ENCODE measurements around the gene CABP1.

Gene CABP1

GRCh38 chr12:120652656-120653435 is 12.4 kb downstream of the CABP1 start:
- no peak overlapping the region for H3K4me3 ChIP-seq (ENCODE audit: low read depth, low read length)
- TF ChIP-seq, protein P1, sequence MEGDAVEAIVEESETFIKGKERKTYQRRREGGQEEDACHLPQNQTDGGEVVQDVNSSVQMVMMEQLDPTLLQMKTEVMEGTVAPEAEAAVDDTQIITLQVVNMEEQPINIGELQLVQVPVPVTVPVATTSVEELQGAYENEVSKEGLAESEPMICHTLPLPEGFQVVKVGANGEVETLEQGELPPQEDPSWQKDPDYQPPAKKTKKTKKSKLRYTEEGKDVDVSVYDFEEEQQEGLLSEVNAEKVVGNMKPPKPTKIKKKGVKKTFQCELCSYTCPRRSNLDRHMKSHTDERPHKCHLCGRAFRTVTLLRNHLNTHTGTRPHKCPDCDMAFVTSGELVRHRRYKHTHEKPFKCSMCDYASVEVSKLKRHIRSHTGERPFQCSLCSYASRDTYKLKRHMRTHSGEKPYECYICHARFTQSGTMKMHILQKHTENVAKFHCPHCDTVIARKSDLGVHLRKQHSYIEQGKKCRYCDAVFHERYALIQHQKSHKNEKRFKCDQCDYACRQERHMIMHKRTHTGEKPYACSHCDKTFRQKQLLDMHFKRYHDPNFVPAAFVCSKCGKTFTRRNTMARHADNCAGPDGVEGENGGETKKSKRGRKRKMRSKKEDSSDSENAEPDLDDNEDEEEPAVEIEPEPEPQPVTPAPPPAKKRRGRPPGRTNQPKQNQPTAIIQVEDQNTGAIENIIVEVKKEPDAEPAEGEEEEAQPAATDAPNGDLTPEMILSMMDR (IDR thresholded peaks at IDR 0.05; ENCODE audit: borderline replicate concordance, insufficient read depth, low read depth, low read length), result no peak

GRCh38 chr12:120653611-120654010 is 13.2 kb downstream of the CABP1 start:
- TF ChIP-seq, protein P1 (IDR thresholded peaks at IDR 0.05; ENCODE audit: borderline replicate concordance, insufficient read depth, low read depth, low read length), result no peak

GRCh38 chr12:120654656-120655055 is 14.2 kb downstream of the CABP1 start:
- TF ChIP-seq, protein P1 (IDR thresholded peaks at IDR 0.05; ENCODE audit: borderline replicate concordance, insufficient read depth, low read depth, low read length), result no peak
- H3K4me3 ChIP-seq (ENCODE audit: low read depth, low read length), result no peak overlapping the region

More at GRCh38 chr12:120653611-120654010, 13.2 kb downstream of the CABP1 start:
- no peak overlapping the region for H3K4me3 ChIP-seq (ENCODE audit: low read depth, low read length)

DNA sequence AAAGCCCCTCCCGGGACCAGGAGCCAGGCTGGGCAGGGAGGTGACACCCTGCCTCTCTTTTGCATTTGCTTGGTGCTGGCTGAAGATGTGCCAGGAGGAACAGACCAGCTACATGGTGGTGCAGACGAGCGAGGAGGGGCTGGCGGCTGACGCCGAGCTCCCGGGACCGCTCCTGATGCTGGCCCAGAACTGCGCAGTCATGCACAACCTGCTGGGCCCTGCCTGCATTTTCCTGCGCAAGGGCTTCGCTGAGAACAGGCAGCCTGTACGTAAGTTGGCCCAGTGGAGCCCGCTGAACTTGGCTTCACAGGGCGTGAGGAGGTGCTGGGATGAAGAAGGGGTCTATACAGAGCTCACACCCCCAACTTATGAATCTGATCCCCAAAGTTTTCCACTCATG is 15.6 kb downstream of the CABP1 start:
- H3K4me3 ChIP-seq (ENCODE audit: low read depth, low read length), result no peak overlapping the region
- TF ChIP-seq, protein P1 (IDR thresholded peaks at IDR 0.05; ENCODE audit: borderline replicate concordance, insufficient read depth, low read depth, low read length), result no peak

- TF ChIP-seq, protein P1 (IDR thresholded peaks at IDR 0.05; ENCODE audit: borderline replicate concordance, insufficient read depth, low read depth, low read length), result no peak
- H3K4me3 ChIP-seq (ENCODE audit: low read depth, low read length), result no peak overlapping the region
Observed at GRCh38 chr12:120658286-120659150, 18.1 kb downstream of the CABP1 start.

DNA sequence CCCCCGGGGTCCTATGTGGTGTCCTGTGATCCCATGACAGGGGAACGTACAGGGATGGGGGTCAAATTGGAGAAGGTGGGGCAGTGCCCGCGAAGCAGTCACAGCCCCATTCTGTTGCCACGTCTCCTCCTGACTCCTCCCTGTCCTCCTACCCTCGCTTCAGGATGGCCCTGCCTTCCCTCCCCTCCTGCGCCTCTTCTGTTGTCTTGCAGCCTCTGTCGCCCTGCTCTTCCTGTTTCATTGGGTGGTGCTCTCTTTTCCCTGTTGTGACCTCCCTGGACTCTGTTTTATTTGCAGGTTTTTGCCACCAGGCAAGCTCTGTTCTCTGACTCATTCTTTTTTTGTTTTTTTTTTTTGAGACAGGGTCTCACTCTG is 18.7 kb downstream of the CABP1 start:
- H3K4me3 ChIP-seq (ENCODE audit: low read depth, low read length), result no peak overlapping the region
- TF ChIP-seq, protein P1 (IDR thresholded peaks at IDR 0.05; ENCODE audit: borderline replicate concordance, insufficient read depth, low read depth, low read length), result no peak

Measured in GM12875 (cell line).